Astrocyte (in vitro differentiated cells and primary cell): ENCODE data around the gene PHLPP2.

Experiments
- EZH2 ChIP-seq: IDR thresholded peaks from 2 replicates; pipeline ENCODE4 v1.6.1; 2012; ENCODE audit warnings: mild to moderate bottlenecking, low read length, inconsistent platforms; ENCODE audit not compliant: insufficient read depth
- TF ChIP-seq, protein P1 (sequence below): IDR thresholded peaks from 2 replicates; pipeline ENCODE4 v1.5.1; 2011; ENCODE audit warnings: low read depth, mild to moderate bottlenecking, inconsistent platforms, low read length, moderate library complexity; ENCODE audit not compliant: insufficient read depth

DNA sequence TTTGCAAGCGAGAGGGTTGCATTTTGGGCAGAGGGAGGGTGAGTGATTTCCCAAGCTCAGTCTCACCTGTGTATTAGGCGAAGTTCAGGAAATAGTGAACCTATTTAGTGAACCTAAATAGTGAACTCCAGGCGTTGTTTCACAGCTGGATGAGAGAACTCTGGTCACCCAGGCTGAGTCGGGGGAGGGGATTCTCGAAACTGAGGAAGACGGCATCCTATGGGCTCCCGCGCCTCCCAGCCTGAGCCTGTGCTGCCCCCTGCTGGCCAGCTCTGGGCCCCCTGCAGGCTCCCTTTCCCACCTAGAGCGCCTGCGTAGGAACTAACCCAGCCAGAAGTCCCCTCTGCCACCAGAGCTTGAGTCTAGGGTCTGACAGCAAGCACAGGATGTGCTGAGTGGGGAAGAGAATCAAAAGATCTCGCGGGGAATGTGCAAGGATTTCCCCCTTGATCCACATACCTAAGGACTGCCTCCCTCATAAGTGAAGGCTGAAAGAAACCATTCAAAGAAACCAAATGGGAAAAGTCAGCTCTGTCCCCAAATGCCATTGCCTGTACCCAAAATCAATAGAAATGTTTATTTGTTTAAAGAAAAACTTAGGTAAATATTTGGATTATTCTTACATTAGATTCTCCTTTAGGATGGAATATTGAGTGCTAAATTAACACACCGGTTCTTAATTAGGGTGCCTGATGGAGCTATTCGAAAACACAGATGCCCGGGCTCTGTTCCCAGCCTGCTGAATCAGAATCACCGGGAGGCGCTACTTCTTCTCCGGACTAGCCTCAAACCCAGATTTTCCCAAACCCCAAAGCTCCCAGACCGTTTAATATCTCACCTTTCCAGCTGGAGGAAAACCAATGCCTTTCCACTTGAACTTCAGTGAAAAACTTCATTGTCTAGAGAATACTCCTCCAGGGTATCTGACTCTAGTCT, 113.3 kb downstream of the PHLPP2 start:
- TF ChIP-seq, protein P1, sequence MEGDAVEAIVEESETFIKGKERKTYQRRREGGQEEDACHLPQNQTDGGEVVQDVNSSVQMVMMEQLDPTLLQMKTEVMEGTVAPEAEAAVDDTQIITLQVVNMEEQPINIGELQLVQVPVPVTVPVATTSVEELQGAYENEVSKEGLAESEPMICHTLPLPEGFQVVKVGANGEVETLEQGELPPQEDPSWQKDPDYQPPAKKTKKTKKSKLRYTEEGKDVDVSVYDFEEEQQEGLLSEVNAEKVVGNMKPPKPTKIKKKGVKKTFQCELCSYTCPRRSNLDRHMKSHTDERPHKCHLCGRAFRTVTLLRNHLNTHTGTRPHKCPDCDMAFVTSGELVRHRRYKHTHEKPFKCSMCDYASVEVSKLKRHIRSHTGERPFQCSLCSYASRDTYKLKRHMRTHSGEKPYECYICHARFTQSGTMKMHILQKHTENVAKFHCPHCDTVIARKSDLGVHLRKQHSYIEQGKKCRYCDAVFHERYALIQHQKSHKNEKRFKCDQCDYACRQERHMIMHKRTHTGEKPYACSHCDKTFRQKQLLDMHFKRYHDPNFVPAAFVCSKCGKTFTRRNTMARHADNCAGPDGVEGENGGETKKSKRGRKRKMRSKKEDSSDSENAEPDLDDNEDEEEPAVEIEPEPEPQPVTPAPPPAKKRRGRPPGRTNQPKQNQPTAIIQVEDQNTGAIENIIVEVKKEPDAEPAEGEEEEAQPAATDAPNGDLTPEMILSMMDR, result peak; percentile 70
- no peak for TF ChIP-seq EZH2
